22Rv1 (cell line): ENCODE measurements around the gene KHDC4.

Experiments
- CTCF ChIP-seq: fragments of 450-650 bp; IDR thresholded peaks from 2 replicates; pipeline ENCODE4 v1.5.1; 2017; ENCODE audit warnings: mild to moderate bottlenecking
- ZFX ChIP-seq: fragments of 450-650 bp; IDR thresholded peaks from 2 replicates; pipeline ENCODE4 v1.6.1; 2017; ENCODE audit warnings: antibody characterized with exemption, borderline replicate concordance

- TF ChIP-seq CTCF: no peak
- TF ChIP-seq ZFX: no peak
Measured at GRCh38 chr1:155979597-155980343, 45.6 kb upstream of the KHDC4 start.
